Neutrophil (primary cell): ENCODE measurements around the gene LMO7.

Source experiments
- H3K27ac ChIP-seq: fragments of 200-600 bp; sonication (generic); 2 replicates; pipeline ENCODE4 v1.5.1; 2016; ENCODE audit warnings: mild to moderate bottlenecking, moderate library complexity
- H3K27me3 ChIP-seq: fragments of 200-600 bp; sonication (generic); 2 replicates; pipeline ENCODE4 v1.6.0; 2016; ENCODE audit warnings: mild to moderate bottlenecking
- H3K36me3 ChIP-seq: fragments of 200-600 bp; sonication (generic); 2 replicates; pipeline ENCODE4 v1.5.1; 2017
- H3K4me1 ChIP-seq, 2 experiments: fragments of 200-600 bp in 1 of 2; sonication (generic) in 1 of 2; 1 replicate in 1 of 2; 2 replicates in 1 of 2; pipeline versions ENCODE4 v1.5.1 to v1.6.1; 2013 to 2016; ENCODE audit warnings: low read depth in 1 of 2, low read length in 1 of 2, mild to moderate bottlenecking in 1 of 2, moderate library complexity in 1 of 2; ENCODE audit not compliant: control insufficient read depth in 1 of 2, insufficient read depth in 1 of 2
- H3K4me3 ChIP-seq, 2 experiments: fragments of 200-600 bp in 1 of 2; sonication (generic) in 1 of 2; 1 replicate in 1 of 2; 2 replicates in 1 of 2; pipeline ENCODE4 v1.5.1; 2013 to 2016; ENCODE audit warnings: low read depth in 1 of 2, low read length in 1 of 2, mild to moderate bottlenecking in 1 of 2, moderate library complexity in 1 of 2
- H3K9me3 ChIP-seq: fragments of 200-600 bp; sonication (generic); 2 replicates; pipeline ENCODE4 v1.5.1; 2016
- TF ChIP-seq, protein P1 (sequence below): fragments of 200-600 bp; sonication (generic); IDR thresholded peaks from 2 replicates; pipeline ENCODE4 v1.5.1; 2016; ENCODE audit warnings: antibody characterized with exemption

Gene LMO7

DNA sequence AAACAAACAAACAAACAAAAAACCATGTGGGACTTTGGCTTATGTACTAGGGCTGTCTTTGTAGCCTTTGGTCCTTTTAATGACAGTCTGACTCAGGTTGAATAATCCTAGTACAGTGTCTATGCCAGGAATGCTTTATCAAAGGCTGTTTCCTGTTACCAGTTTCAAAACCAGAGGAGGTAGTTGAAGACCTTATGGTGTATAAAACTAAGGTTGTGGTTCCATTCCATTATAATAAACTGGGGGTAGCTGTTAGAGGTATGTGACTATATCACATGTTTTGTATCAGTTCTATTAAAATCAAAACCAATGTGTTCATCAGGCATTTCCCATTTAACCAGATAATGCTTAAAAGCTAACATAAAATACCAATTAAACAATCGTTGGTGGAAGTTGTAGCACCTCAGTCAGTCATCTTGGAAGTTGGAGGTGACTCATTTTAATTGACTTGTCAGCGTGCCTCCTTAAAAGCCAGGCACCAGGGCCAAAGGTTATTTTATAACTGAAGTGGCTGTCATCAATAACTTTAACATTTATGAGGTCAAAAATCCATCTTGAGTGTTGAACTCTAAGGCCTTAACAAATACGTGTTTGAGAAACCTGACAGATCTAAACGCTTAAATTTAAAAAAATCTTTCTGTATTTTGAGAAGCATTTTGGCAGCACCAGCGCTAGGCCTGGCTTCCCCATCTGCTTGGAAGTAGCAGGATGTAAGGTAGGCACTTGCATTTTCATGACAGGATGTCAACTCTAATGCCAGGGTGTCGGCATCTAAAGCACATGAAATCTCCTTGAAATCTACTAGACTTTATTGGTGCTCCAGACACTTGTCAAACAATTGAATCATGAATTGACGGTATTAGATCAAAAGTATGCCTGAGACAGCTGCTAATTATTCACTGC, 162.5 kb downstream of the LMO7 start:
- TF ChIP-seq, protein P1, sequence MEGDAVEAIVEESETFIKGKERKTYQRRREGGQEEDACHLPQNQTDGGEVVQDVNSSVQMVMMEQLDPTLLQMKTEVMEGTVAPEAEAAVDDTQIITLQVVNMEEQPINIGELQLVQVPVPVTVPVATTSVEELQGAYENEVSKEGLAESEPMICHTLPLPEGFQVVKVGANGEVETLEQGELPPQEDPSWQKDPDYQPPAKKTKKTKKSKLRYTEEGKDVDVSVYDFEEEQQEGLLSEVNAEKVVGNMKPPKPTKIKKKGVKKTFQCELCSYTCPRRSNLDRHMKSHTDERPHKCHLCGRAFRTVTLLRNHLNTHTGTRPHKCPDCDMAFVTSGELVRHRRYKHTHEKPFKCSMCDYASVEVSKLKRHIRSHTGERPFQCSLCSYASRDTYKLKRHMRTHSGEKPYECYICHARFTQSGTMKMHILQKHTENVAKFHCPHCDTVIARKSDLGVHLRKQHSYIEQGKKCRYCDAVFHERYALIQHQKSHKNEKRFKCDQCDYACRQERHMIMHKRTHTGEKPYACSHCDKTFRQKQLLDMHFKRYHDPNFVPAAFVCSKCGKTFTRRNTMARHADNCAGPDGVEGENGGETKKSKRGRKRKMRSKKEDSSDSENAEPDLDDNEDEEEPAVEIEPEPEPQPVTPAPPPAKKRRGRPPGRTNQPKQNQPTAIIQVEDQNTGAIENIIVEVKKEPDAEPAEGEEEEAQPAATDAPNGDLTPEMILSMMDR = no peak
- no peak overlapping the region for H3K27ac ChIP-seq
- H3K36me3 ChIP-seq = no peaks in the 10 kb centered on the region
- no peaks in the 10 kb centered on the region for H3K9me3 ChIP-seq
- no peaks in the 10 kb centered on the region for H3K27me3 ChIP-seq
- no peaks in the 10 kb centered on the region for H3K4me1 ChIP-seq
- H3K4me3 ChIP-seq = no peak overlapping the region

DNA sequence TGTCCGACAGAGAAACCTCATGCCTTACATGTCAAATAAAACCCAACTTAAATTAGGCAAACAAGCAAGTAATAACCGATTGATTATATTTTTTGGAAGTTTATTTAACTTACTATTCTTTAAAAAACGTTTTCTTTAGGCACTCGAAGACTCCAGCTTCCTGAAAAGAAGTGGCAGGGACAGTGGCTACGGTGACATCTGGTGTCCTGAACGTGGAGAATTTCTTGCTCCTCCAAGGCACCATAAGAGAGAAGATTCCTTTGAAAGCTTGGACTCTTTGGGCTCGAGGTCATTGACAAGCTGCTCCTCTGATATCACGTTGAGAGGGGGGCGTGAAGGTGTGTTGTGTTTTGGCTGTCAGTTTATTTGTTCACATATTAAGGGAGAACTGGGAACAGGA, 164.4 kb downstream of the LMO7 start:
- H3K4me3 ChIP-seq = no peak overlapping the region
- no peaks in the 10 kb centered on the region for H3K27me3 ChIP-seq
- no peaks in the 10 kb centered on the region for H3K9me3 ChIP-seq
- H3K4me1 ChIP-seq = no peaks in the 10 kb centered on the region
- TF ChIP-seq, protein P1 = no peak
- H3K36me3 ChIP-seq = no peaks in the 10 kb centered on the region
- no peak overlapping the region for H3K27ac ChIP-seq

DNA sequence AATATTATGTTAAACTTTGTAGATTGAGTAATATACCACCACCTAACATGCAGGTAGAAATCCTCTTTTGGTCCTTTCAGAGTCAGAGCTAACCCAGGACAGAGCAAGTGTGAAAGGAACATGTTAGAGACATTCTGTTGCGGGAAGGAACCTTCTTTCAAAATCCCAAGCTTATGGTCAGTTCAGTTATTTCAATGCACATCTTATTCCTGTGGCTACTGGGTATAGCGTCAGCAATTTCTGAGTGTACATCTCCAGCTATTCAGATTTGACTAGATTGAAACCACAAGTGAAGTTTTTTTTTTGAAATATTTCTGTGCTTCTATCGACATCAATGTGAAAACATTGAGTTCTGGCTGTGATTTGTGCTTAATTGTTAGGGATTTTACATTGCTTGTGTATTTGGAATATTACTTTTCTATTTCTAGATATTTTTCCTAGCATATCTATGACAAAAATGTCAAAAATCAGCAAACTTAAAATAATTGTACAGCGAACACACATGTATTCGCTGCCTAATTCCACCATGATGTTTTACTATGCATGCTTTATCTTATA, 165.3 kb downstream of the LMO7 start:
- Histone ChIP-seq H3K4me3 (no peak overlapping the region), H3K27ac (no peak overlapping the region)

DNA sequence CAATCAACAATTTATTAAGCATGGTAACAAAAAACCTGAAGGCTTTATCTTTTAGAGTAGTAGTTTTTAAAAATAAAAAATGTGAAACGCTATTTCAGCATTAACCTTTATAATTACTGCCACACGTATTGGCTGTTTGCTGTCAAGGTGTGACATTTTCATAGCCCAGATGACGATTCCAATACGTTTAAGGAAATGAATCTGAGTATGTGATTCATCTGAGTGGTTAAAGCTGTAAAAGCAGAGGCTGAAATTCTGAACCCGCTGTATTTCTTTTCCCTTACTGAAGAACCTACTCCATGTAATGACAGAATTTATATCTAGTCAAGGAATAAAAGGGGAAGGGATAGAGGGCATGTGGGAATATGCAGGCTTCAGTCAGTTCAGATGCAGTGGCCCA, 166.0 kb downstream of the LMO7 start:
- no peaks in the 10 kb centered on the region for H3K36me3 ChIP-seq
- TF ChIP-seq, protein P1 = no peak

More for the DNA sequence above, 165.3 kb downstream of the LMO7 start:
- no peaks in the 10 kb centered on the region for H3K27me3 ChIP-seq
- H3K9me3 ChIP-seq = no peaks in the 10 kb centered on the region
- TF ChIP-seq, protein P1 = no peak
- H3K36me3 ChIP-seq = no peaks in the 10 kb centered on the region
- no peaks in the 10 kb centered on the region for H3K4me1 ChIP-seq

DNA sequence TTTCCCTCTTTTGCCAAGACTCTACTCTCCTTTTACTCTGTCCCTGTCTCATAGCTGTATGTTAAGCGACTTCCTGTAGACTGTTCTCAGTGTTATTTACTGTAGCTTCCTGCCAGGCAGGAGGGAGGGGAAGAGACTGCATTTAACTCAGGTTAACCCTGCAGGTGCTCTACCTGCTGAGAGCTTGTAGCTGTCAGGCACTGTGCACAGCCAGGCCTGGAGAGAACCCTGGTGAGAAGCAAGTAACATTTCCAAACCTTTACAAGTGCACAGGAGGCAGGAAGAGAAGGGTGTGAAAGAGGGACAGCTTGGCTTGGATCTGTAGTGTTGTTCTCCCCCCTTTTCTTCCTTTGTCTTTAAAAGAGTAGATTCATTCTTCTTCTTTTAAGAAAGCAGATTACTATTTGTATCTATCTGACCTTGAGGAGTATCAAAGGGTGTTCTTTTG, 167.1 kb downstream of the LMO7 start:
- TF ChIP-seq, protein P1 = no peak
- Histone ChIP-seq H3K4me3 (no peak overlapping the region), H3K27me3 (no peaks in the 10 kb centered on the region), H3K9me3 (no peaks in the 10 kb centered on the region), H3K4me1 (no peaks in the 10 kb centered on the region), H3K27ac (no peak overlapping the region), H3K36me3 (no peaks in the 10 kb centered on the region)

More for the DNA sequence above, 166.0 kb downstream of the LMO7 start:
- Histone ChIP-seq H3K9me3 (no peaks in the 10 kb centered on the region), H3K27ac (no peak overlapping the region), H3K4me3 (no peak overlapping the region), H3K4me1 (no peaks in the 10 kb centered on the region), H3K27me3 (no peaks in the 10 kb centered on the region)
